ENCODE data around the gene NFKBIB. TPM values are rescaled to one million over a fixed set of nuclear protein-coding genes. Genes with fewer than 3 reads are reported as not detected.
A peak's percentile ranks its signal among the peaks of the same experiment; 100 is the strongest.

Gene NFKBIB
- polyA plus RNA-seq, 1 of the 3 experiments (the other 2 are of a cell fraction) = 31.8 TPM

GRCh38 chr19:38915329-38916321 lies 15.9 kb downstream of the NFKBIB start:
- WGBS (ENCODE audit: low lambda C conversion rate) = 88% methylated on average over 36 of the region's 44 CpGs
- H3K27ac ChIP-seq (ENCODE audit: low read depth in 2 of 2, low read length in 1 of 2) = no peak overlapping the region
- CTCF ChIA-PET = interaction anchor here (1.1 to 1.6 kb wide), 4 partner anchors 11 to 28 kb away, joined by 3 to 4 read pairs (median 4); partner anchors contain the start of gene NFKBIB
- POLR2A ChIA-PET = no interaction called here
- no peaks in the 10 kb centered on the region for H3F3A ChIP-seq (replicated peaks; ENCODE audit: insufficient read depth)
- H3K4me2 ChIP-seq = no peak overlapping the region
- no peaks in the 10 kb centered on the region for H3K36me3 ChIP-seq (replicated peaks in 1 of 2; ENCODE audit: control insufficient read depth in 1 of 2, insufficient read depth in 2 of 2, low read length in 1 of 2)
- H3K9me2 ChIP-seq = no peaks in the 10 kb centered on the region
- no peaks in the 10 kb centered on the region for H3K27me3 ChIP-seq (ENCODE audit: insufficient read depth)
- no peak overlapping the region for H3K4me3 ChIP-seq (ENCODE audit: low read depth in 2 of 2, low read length in 1 of 2)
- H3K9ac ChIP-seq = no peak overlapping the region
- no peaks in the 10 kb centered on the region for H4K20me1 ChIP-seq (ENCODE audit: insufficient read depth)
- H3K9me3 ChIP-seq = no peaks in the 10 kb centered on the region
- DNase-seq = peak; percentile 21
- no peak overlapping the region for H2AFZ ChIP-seq (ENCODE audit: low read depth)
- peaks cover 0 to 10% of the 10 kb centered on the region in 2 experiments; a peak in 1 of 4 replicates for H3K4me1 ChIP-seq (ENCODE audit: control insufficient read depth in 1 of 2, insufficient read depth in 2 of 2, low read depth in 1 of 2, low read length in 1 of 2)
- no peak for TF ChIP-seq IRF3 (IDR thresholded peaks at IDR 0.05; ENCODE audit: low read depth, low read length)
- no peak for TF ChIP-seq MEF2A (IDR thresholded peaks at IDR 0.05; ENCODE audit: borderline replicate concordance, low read depth)
- TF ChIP-seq TAF1 (IDR thresholded peaks at IDR 0.05; ENCODE audit: borderline replicate concordance, low read depth, low read length) = no peak
- no peak for TF ChIP-seq ZBTB33 (IDR thresholded peaks at IDR 0.05; ENCODE audit: borderline replicate concordance, low read depth)
- TF ChIP-seq TEAD4 (IDR thresholded peaks at IDR 0.05; ENCODE audit: borderline replicate concordance, insufficient read depth) = no peak
- TF ChIP-seq, protein P1, sequence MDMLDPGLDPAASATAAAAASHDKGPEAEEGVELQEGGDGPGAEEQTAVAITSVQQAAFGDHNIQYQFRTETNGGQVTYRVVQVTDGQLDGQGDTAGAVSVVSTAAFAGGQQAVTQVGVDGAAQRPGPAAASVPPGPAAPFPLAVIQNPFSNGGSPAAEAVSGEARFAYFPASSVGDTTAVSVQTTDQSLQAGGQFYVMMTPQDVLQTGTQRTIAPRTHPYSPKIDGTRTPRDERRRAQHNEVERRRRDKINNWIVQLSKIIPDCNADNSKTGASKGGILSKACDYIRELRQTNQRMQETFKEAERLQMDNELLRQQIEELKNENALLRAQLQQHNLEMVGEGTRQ (IDR thresholded peaks at IDR 0.05; ENCODE audit: borderline replicate concordance, low read depth, low read length) = no peak
- no peak for TF ChIP-seq GATA2 (CRISPR knock-in tag; IDR thresholded peaks at IDR 0.05)
- TF ChIP-seq MAX (IDR thresholded peaks at IDR 0.05; ENCODE audit: low read depth) = no peak
- no peak for TF ChIP-seq RCOR1 (IDR thresholded peaks at IDR 0.05; ENCODE audit: low read length)
- TF ChIP-seq EZH2phosphoT487 (IDR thresholded peaks at IDR 0.05; ENCODE audit: borderline replicate concordance, low read depth) = no peak
- TF ChIP-seq FOXJ3 (CRISPR knock-in tag; IDR thresholded peaks at IDR 0.05) = no peak
- TF ChIP-seq CHD2 (IDR thresholded peaks at IDR 0.05; ENCODE audit: low read length, partially characterized antibody) = no peak
- TF ChIP-seq, protein P2, sequence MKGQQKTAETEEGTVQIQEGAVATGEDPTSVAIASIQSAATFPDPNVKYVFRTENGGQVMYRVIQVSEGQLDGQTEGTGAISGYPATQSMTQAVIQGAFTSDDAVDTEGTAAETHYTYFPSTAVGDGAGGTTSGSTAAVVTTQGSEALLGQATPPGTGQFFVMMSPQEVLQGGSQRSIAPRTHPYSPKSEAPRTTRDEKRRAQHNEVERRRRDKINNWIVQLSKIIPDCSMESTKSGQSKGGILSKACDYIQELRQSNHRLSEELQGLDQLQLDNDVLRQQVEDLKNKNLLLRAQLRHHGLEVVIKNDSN (IDR thresholded peaks at IDR 0.05; ENCODE audit: borderline replicate concordance, low read depth) = no peak
- TF ChIP-seq, protein P3, sequence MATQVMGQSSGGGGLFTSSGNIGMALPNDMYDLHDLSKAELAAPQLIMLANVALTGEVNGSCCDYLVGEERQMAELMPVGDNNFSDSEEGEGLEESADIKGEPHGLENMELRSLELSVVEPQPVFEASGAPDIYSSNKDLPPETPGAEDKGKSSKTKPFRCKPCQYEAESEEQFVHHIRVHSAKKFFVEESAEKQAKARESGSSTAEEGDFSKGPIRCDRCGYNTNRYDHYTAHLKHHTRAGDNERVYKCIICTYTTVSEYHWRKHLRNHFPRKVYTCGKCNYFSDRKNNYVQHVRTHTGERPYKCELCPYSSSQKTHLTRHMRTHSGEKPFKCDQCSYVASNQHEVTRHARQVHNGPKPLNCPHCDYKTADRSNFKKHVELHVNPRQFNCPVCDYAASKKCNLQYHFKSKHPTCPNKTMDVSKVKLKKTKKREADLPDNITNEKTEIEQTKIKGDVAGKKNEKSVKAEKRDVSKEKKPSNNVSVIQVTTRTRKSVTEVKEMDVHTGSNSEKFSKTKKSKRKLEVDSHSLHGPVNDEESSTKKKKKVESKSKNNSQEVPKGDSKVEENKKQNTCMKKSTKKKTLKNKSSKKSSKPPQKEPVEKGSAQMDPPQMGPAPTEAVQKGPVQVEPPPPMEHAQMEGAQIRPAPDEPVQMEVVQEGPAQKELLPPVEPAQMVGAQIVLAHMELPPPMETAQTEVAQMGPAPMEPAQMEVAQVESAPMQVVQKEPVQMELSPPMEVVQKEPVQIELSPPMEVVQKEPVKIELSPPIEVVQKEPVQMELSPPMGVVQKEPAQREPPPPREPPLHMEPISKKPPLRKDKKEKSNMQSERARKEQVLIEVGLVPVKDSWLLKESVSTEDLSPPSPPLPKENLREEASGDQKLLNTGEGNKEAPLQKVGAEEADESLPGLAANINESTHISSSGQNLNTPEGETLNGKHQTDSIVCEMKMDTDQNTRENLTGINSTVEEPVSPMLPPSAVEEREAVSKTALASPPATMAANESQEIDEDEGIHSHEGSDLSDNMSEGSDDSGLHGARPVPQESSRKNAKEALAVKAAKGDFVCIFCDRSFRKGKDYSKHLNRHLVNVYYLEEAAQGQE (IDR thresholded peaks at IDR 0.05; ENCODE audit: low read depth, low read length) = no peak
- H3K79me2 ChIP-seq (ENCODE audit: insufficient read depth) = no peaks in the 10 kb centered on the region
